Measurements from ENCODE around the gene SSBP3.

GRCh38 chr1:54403808-54404261 is 2.4 kb downstream of the SSBP3 start:
- TF ChIP-seq ZNF274 (IDR thresholded peaks at IDR 0.05; ENCODE audit: low read depth, low read length) (no peak), SUZ12 (IDR thresholded peaks at IDR 0.05; ENCODE audit: extremely low read depth, insufficient read depth, insufficient read length) (no peak), YY1 (IDR thresholded peaks at IDR 0.05; ENCODE audit: insufficient read depth, insufficient read length) (no peak)
